Measurements from ENCODE around the gene TNFSF4.
"Not testable (repeated sequence)": the region's sequence is repeated elsewhere in the genome, so short reads cannot be mapped to it uniquely, and the experiment has no call there.

The TNFSF4 gene

DNA sequence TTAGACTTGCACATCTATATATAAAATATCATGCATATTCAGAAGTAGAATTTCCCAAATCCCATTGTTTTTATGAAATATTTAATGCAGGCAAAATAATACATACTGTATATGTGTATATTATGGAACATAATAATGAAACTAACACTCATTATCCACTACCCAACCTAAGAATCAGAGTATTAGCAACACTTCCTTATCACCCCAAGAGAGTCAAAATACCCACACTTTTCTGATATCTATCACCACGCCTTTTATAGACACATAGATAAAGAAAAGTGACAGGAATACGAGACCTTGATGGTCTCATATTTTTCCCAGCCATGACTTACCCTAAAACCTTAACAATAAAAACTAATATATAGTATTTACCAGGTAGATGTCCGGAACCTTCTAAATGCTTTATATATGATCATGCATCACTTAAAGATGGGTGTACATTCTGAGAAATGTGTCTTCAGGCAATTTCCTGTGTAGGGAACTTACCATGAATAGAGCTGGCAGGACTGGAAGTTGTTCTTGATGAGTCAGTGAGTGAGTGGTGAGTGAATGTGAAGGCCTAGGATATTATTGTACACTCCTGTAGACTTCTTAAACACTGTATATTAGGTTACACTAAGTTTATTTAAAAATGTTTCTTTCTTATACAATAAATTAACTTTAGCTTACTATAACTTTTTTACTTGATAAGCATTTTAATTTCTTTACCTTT, 45.5 kb downstream of the TNFSF4 start:
- DNase-seq: no peak

DNA sequence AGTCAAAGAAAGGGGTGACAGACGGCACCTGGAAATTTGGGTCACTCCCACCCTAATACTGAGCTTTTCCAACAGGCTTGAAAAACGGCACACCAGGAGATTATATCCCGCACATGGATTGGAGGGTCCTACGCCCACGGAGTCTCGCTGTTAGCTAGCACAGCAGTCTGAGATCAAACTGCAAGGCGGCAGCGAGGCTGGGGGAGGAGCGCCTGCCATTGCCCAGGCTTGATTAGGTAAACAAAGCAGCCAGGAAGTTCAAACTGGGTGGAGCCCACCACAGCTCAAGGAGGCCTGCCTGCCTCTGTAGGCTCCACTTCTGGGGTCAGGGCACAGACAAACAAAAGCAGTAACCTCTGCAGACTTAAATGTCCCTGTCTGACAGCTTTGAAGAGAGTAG, 53.2 kb downstream of the TNFSF4 start:
- not testable (repeated sequence) for DNase-seq

DNA sequence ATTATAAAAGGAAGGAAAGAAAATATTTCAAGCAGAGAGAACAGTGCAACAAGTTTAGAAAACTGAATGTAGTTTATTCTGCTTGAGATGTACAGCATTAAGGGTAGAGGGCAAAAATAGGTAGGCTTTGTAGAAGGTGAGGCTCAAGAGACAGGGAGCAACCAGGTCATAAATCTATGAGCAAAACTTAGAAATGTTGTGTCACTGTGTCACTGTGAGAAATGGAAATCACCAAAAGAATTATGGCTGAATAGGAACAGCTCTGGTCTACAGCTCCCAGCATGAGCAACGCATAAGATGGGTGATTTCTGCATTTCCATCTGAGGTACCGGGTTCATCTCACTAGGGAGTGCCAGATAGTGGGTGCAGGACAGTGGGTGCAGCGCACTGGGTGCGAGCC, 53.6 kb downstream of the TNFSF4 start:
- DNase-seq: no peak

DNA sequence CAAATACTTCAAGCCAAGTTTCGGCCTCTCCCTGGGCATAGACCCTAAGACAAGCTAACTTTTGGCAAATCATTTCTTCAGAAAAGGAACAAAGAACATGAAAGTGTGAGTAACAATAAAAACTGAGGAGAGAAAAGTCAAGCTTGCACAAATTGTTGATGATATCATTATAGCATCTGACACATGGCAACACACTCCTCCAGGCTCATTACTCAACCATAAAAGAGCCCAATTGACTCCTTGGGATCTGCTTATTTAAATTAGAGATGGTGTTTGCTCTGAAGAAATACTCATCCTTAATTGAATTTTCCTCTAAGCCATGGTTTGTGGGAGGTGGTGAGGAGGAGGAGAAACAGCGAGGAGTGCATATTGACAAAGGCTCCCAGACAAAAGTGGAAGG, 54.5 kb downstream of the TNFSF4 start:
- DNase-seq: no peak

GRCh38 chr1:173150795-173151194, 56.3 kb downstream of the TNFSF4 start:
- DNase-seq: no peak

GRCh38 chr1:173149887-173150286, 57.2 kb downstream of the TNFSF4 start:
- no peak for DNase-seq

DNA sequence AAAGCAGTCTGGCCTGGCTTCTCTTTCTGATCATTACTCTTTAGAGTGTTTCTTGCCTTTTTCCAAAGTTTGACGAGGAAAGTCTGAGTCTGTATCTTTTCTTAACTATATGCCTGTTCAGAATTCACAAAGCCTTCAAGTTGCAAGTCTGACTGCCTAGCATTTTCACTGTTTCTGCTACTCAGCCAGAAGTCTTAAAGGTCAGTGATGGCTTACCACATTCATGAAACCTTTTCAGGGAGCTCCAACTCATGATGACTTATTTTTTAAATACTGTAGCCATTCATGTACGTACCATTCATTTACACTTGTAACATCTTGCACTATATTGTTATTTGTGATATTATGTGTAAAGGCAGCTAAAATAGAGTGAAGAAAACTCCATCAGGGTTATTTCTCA, 58.2 kb downstream of the TNFSF4 start:
- DNase-seq: no peak

- no peak for DNase-seq
These were observed 58.6 kb downstream of the TNFSF4 start for GRCh38 chr1:173148545-173148944.

GRCh38 chr1:173140733-173141132, 66.4 kb downstream of the TNFSF4 start:
- DNase-seq: no peak

- no peak for DNase-seq
These were observed 67.4 kb downstream of the TNFSF4 start for GRCh38 chr1:173139706-173140105.

DNA sequence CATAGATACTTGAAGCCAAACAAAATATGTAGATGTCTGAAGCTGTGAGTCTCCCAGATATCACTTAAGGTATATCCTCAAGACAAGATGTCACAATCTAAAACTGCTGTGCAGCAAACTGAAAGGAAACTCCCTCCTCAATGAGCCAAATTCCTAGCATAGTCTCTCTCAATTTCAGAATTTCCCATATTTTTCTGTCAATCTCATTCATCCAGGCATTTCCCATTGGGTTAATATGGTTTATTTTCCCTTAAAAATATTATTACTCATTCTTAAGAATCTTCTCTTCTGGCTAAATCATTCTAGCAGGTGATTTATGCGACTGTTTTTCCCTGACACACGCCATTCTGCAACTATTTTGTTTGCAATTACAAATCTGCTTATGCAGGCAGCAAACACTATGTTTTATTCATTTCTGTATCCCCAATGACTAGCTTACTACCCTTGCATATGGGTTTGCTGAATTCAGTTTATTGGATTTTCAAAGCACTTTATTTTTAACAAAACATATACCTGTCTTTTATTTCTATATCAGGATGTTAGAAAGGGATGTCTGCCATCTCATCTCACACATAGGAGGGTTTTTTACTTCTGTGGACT, 69.9 kb downstream of the TNFSF4 start:
- no peak for DNase-seq

DNA sequence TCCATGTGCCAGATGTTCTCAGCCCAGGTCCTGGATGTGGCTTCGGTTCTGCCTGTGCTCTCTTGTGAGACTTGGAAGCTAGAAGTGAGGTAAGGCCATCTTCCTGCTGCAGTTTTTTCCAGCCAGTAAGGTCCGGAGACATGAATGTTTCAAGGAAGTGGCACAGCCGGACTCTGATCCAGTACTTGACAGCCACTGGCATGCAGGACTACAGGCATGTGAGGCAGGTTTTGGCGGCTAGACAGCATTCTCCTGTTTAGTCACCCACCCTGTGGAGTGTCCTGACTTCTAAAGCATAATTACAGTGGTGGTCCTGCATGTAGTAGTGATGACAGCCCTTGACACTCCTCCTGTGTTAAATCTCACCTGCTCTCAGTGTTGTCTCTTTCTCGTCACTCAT, 72.3 kb downstream of the TNFSF4 start:
- no peak for DNase-seq

GRCh38 chr1:173134029-173134428, 73.1 kb downstream of the TNFSF4 start:
- DNase-seq: no peak

Measured in NCI-H1417 treated with DMSO at 0.1 percent for 48 hours (cell line).